ENCODE data around the gene YEATS2. TPM values are rescaled to one million over a fixed set of nuclear protein-coding genes. Genes with fewer than 3 reads are reported as not detected.

The YEATS2 gene
- total and polyA plus RNA-seq, 2 of the 4 experiments (the other 2 are of a cell fraction), result 30.1 to 43.0 TPM

DNA sequence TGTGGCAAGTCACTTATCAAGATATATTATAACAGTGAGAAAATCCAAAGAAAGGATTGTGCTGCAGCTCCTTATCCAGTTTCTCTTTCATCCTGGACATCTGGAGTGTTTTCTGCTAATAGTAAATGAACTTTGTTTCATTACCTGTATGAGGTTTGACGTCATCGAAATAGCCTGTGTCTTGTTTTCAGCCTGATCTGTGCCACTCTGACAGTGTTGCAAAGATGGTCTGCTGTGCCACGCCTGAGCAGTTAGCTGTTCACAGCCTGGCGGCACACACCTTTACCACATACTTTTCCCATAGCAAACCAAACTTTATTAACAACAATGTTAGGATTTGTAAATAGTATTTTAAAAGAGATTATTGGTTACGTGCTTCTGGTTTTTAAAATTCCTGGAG lies 34.0 kb downstream of the YEATS2 start:
- ChIA-PET CTCF (interaction anchor here (0.6 kb wide), 1 partner anchor 190 kb away, joined by 4 read pairs; no protein-coding TSS in a partner anchor), POLR2A (ENCODE audit: unreplicated experiment) (no interaction called here)
- Histone ChIP-seq H4K20me1 (ENCODE audit: insufficient read depth, low read length) (peaks cover 9% of the 10 kb centered on the region; the same call in 1 of the 2 replicates), H3K9ac (ENCODE audit: low read depth, low read length) (no peak overlapping the region), H3K36me3 (ENCODE audit: control insufficient read depth, insufficient read depth, low read length) (peaks cover 51% of the 10 kb centered on the region), H2AK5ac (ENCODE audit: low read depth, low read length) (no peak overlapping the region), H3K27ac (ENCODE audit: insufficient read depth, low read length) (no peak overlapping the region), H3K56ac (ENCODE audit: extremely low read depth, insufficient read depth, low read length) (no peak overlapping the region), H4K91ac (ENCODE audit: insufficient read depth, low read depth, low read length) (no peak overlapping the region), H3K27me3 (ENCODE audit: control insufficient read depth, insufficient read depth, low read length) (no peaks in the 10 kb centered on the region), H2BK15ac (ENCODE audit: low read depth, low read length) (no peak overlapping the region), H4K8ac (ENCODE audit: low read depth in 2 of 2, low read length in 2 of 2) (no peak overlapping the region), H3K79me1 (ENCODE audit: low read depth in 1 of 2, low read length in 2 of 2) (peaks cover 8 to 35% of the 10 kb centered on the region in 2 experiments), H3K4me2 (ENCODE audit: low read depth, low read length) (no peak overlapping the region), H3K18ac (ENCODE audit: low read depth, low read length) (no peak overlapping the region), H4K5ac (ENCODE audit: low read depth, low read length) (no peak overlapping the region), H2AK9ac (replicated peaks; ENCODE audit: low read depth, low read length, poor library complexity) (no peak overlapping the region), H3K23ac (ENCODE audit: low read depth, low read length) (no peak overlapping the region), H2BK20ac (ENCODE audit: low read depth, low read length) (no peak overlapping the region), H2BK120ac (ENCODE audit: low read depth, low read length) (no peak overlapping the region), H3K9me3 (ENCODE audit: control insufficient read depth, insufficient read depth, low read length) (no peaks in the 10 kb centered on the region), H3K4me3 (ENCODE audit: insufficient read depth, low read depth, low read length) (no peak overlapping the region), H2AFZ (replicated peaks; ENCODE audit: low read length, poor library complexity) (no peak overlapping the region), H3K9me1 (ENCODE audit: insufficient read depth, low read length) (peaks cover 6% of the 10 kb centered on the region), H3K14ac (replicated peaks; ENCODE audit: low read depth, low read length) (no peak overlapping the region), H3K4ac (ENCODE audit: low read depth, low read length) (no peak overlapping the region), H3K4me1 (ENCODE audit: control insufficient read depth, insufficient read depth, low read length) (peaks cover 7% of the 10 kb centered on the region), H2BK5ac (ENCODE audit: low read depth, low read length, poor library complexity, severe bottlenecking) (no peak overlapping the region)
- in situ Hi-C loops (cut with MboI; ENCODE audit: low sequenced_read_pairs), result no loop called here
- TF ChIP-seq MAFK (IDR thresholded peaks at IDR 0.05; ENCODE audit: low read depth, low read length) (no peak), RCOR1 (IDR thresholded peaks at IDR 0.05; ENCODE audit: insufficient replicate concordance, low read length) (no peak), MAZ (IDR thresholded peaks at IDR 0.05; ENCODE audit: borderline replicate concordance, low read depth, low read length) (no peak), BHLHE40 (IDR thresholded peaks at IDR 0.05; ENCODE audit: low read depth, low read length) (no peak), RAD21 (IDR thresholded peaks at IDR 0.05; ENCODE audit: low read length) (no peak)
- dilution Hi-C loops (cut with HindIII; ENCODE audit: low sequenced_read_pairs, unreplicated experiment), result no loop called here
- DNase-seq (no peak), ATAC-seq (ENCODE audit: low read depth) (no peak)
- intact Hi-C loops (cut with micrococcal nuclease), result no loop called here
- no CpG with 5 or more reads among the region's 5 CpGs for WGBS, 2 experiments (ENCODE audit: extremely low coverage in 2 of 2, insufficient read length in 1 of 2)
- no TSS peak for BruUV-seq (replicated peaks)

All from IMR-90 (cell line).